Omental fat pad (tissue), 4 donors: Measurements from ENCODE around the gene SEC14L5. TPM values are rescaled to one million over a fixed set of nuclear protein-coding genes. Genes with fewer than 3 reads are reported as not detected.

ENCODE experiments used
- ATAC-seq: fragments of 150-250 bp; one replicate; pipeline ENCODE4 v1.9.1; 2016; ENCODE audit warnings: mild to moderate bottlenecking, moderate library complexity; ENCODE audit not compliant: low FRiP score
- DNase-seq: peaks from one replicate; pipeline ENCODE4 v3.0.0-alpha.2; 2019; ENCODE audit warnings: low spot score
- total RNA-seq, 4 donors: library from RNA; depleted of rRNA; stranded (reverse); fragments of >200 nt; gene quantifications; one replicate each; pipeline ENCODE4 v1.1.0, GENCODE V29; 2016
- TF ChIP-seq, protein P1 (sequence below), 3 donors: fragments of 450-650 bp; IDR thresholded peaks; one replicate each; pipeline ENCODE4 v1.5.1; 2016 to 2017; ENCODE audit warnings: antibody characterized with exemption in 3 of 3, mild to moderate bottlenecking in 3 of 3, moderate library complexity in 2 of 3

The SEC14L5 gene
- total RNA-seq, 4 donors from 2014 or later = 0.12 to 1.3 (median 0.45) TPM

DNA sequence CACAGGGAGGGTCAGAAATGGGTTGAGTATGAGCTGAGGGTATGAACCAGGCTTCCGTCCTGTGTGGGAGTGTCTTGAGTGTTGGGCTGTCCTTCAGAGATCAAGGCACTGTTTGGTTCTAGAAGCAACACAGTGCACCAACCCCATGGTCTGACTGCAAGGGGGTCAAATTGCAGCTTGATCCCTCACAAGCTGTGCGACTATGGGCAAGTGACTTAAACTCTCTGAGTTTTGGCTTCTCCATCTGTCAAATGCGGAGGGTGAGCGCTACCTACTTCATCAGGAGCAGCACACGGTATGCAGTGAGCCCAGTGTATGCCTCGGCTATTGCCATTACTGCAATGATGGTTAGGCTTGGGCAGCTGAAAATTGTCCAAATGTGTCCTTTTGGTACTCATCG is 21.0 kb downstream of the SEC14L5 start:
- no peak for DNase-seq
- ATAC-seq = no peak
- TF ChIP-seq, protein P1, sequence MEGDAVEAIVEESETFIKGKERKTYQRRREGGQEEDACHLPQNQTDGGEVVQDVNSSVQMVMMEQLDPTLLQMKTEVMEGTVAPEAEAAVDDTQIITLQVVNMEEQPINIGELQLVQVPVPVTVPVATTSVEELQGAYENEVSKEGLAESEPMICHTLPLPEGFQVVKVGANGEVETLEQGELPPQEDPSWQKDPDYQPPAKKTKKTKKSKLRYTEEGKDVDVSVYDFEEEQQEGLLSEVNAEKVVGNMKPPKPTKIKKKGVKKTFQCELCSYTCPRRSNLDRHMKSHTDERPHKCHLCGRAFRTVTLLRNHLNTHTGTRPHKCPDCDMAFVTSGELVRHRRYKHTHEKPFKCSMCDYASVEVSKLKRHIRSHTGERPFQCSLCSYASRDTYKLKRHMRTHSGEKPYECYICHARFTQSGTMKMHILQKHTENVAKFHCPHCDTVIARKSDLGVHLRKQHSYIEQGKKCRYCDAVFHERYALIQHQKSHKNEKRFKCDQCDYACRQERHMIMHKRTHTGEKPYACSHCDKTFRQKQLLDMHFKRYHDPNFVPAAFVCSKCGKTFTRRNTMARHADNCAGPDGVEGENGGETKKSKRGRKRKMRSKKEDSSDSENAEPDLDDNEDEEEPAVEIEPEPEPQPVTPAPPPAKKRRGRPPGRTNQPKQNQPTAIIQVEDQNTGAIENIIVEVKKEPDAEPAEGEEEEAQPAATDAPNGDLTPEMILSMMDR (IDR thresholded peaks at IDR 0.05) = no peak

DNA sequence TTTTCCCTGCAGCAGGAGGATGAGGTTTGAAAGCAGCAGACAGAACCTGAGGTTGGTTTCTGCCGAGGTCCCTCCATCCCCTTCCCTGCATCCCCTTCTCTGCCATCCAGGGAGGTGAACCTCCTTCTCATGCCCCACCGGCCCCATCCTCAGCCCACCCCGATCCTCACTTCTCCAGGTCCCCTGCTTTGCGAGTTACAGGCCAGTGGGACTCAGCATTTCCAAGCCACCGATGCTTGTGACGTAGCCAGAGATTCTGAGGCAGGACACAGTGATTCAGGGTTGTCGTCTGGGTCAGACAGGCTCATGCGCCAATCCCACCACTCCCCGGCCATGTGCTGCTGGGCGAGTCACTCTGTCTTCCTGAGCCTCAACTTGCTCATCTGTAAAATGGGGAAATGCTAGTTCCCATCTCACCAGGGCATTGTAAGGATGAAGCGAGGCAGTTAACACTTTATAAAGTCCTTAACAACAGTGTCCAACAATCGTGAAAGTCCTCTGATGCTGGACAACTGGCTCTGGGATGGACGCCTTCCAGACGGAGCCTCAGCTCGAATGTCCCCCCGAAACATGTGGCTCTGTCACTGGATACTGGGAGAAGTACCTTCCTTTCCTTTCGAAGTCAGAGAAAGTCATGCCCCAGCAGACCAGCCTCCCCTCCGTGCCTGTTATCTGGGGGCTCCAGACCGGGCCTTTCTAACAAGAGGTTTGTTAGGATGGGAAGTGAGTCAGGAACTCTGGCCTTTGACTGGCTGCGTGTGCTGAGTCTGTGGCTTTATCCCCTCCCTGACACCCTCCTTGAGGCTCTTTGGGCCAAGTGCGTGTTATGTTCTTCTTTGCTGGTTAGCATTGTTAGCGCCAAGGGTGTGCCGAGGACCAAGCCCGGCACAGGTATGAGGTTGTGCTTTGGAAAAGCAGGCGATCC is 21.9 kb downstream of the SEC14L5 start:
- no peak for ATAC-seq
- TF ChIP-seq, protein P1 (IDR thresholded peaks at IDR 0.05) = no peak
- no peak for DNase-seq

DNA sequence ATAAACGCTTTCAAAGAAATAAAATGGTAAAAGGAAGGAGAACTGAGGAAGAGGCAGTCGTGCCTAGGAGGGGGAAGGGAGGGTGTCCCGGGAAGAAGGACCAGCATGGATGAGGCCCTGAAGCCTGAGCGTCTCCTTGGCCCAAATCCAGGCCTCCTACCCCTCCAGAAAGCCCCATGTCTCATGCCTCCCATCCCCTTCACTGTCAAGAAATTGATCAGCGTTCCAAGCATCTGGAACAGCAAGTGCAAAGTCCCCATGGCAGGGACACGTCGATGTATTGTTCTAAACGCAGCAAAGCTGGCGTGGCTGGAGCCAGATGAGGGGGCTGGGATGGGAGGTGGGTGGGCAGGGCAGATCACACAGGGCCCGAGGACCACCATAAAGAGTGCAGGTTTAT is 22.6 kb downstream of the SEC14L5 start:
- ATAC-seq (no peak), DNase-seq (no peak)
- TF ChIP-seq, protein P1 (IDR thresholded peaks at IDR 0.05) = no peak

DNA sequence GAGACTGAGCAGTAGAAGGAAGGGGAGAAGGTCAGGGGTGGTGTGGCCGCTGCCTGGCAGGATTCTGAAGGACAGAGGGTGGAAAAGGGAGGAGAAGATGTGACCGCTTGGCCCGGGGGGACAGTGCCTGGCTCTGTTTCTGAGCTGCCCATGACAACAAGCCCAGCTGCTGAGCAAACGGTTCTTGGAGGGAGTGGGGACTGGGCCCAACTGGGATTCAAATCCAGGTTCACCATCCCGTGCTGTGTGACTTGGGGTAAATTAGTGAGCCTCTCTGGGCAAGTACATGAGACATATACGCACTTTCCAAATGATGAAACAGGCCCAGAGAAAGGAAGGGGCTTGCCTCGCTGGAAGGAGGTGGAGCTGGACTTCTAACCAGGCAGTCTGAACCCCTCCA is 23.3 kb downstream of the SEC14L5 start:
- ATAC-seq (no peak), DNase-seq (no peak)
- TF ChIP-seq, protein P1 (IDR thresholded peaks at IDR 0.05) = no peak

DNA sequence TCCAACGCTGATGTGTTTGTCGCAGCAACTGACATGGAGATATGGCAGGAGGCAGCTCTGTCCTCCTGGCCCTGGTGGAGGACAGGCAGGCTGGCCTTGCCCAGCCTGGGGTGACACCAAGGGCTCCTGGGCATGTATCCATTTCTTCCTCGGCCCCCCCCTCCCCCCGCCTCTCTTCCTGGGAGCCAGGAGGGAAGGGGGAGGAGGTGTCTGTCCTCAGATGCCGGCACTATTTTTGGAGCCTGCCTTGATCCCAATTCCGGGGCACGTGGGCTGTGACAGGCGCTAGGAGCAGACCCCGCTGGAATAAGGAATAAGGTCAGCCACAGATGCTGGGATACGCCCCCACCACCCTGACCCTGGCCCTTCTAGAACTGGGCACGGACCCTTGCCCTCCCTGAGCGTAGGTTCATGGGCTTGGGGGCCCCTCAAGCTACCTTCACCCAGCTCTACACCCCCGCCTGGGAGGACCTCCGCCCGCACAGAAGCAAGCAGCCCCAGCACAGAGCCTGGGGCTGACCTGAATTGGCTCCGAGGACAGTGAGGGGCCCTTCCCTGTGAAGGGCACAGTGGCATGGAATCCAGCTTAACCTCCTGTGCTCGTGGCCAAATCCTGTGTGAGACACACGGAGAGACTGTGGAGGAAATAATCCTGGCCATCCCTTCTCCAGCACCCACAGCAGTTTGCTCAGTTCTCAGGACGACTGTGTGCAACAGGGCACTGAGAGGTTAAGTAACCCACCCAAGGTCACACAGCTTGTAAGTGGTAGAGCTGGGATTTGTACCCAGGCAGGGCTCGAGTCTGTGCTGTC is 24.1 kb downstream of the SEC14L5 start:
- TF ChIP-seq, protein P1 (IDR thresholded peaks at IDR 0.05) = no peak
- ATAC-seq (no peak), DNase-seq (no peak)

DNA sequence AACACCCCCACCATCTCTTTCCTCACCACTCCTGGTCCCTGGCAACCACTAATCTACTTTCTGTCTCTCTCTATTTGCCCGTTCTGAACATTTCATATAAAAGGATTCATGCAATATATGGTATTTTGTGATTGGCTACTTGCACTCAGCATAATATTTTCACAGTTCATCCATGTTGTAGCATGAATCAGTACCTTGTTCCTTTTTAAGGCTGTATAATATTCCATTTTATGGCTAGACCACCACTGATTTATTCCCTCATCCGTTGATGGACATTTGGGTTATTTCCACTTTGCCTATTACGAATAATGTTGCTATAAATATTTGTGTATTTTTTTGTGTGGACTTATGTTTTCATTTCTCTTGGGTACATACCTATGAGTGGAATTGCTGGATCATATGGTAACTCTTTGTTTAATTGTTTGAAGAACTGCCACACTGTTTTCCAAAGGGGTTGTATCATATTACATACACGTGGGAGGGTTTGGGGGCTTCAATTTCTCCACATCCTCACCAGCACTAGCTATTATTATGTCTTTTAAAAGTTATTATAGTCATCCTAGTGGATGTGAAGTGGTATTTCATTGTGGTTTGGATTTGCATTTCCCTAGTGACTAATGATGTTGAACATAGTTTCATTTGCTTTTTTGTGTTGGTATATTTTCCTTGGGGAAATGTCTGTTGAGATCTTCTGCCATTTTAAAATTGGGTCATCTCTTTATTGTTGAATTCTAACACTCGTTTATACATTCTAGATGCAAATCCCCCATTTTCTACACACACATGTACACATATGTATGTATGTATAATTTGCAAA is 26.3 kb downstream of the SEC14L5 start:
- DNase-seq = no peak
- ATAC-seq = no peak
- TF ChIP-seq, protein P1 (IDR thresholded peaks at IDR 0.05) = no peak
